BE2C (cell line): ENCODE results near the gene ZNF823.

Experiments used
- DNase-seq: peaks from one replicate; pipeline ENCODE4 v3.0.0-alpha.2; 2020
- H3K27me3 ChIP-seq: fragments of 250-450 bp; sonication (Bioruptor Pico); 2 replicates; pipeline ENCODE4 v1.5.1; 2020; ENCODE audit warnings: mild to moderate bottlenecking
- H3K36me3 ChIP-seq: fragments of 250-450 bp; sonication (Bioruptor Pico); 2 replicates; pipeline ENCODE4 v1.5.1; 2020; ENCODE audit warnings: mild to moderate bottlenecking
- H3K4me1 ChIP-seq: fragments of 250-450 bp; sonication (Bioruptor Pico); 2 replicates; pipeline ENCODE4 v1.5.1; 2020
- H3K4me3 ChIP-seq: 2 replicates; pipeline ENCODE4 v1.5.1; 2011; ENCODE audit warnings: low read depth, low read length
- H3K9me3 ChIP-seq: fragments of 250-450 bp; sonication (Bioruptor Pico); 2 replicates; pipeline ENCODE4 v1.5.1; 2020
- CTCF ChIP-seq: IDR thresholded peaks from 2 replicates; pipeline ENCODE4 v1.5.1; 2012; ENCODE audit warnings: mild to moderate bottlenecking, low read depth, low read length

The ZNF823 gene

GRCh38 chr19:11735375-11735774, 3.4 kb downstream of the ZNF823 start:
- Histone ChIP-seq H3K36me3 (no peaks in the 10 kb centered on the region; the same call in none of the 2 replicates), H3K9me3 (no peaks in the 10 kb centered on the region), H3K4me3 (no peak overlapping the region), H3K4me1 (peaks cover 2% of the 10 kb centered on the region; the same call in 1 of the 2 replicates), H3K27me3 (no peaks in the 10 kb centered on the region)
- no peak for DNase-seq
- TF ChIP-seq CTCF: no peak

- no peaks in the 10 kb centered on the region for H3K4me1 ChIP-seq
- TF ChIP-seq CTCF: no peak
Measured at GRCh38 chr19:11729586-11729985, 9.2 kb downstream of the ZNF823 start.

GRCh38 chr19:11722414-11722813, 16.3 kb downstream of the ZNF823 start:
- Histone ChIP-seq H3K9me3 (peaks cover 10% of the 10 kb centered on the region), H3K4me3 (no peak overlapping the region), H3K27me3 (no peaks in the 10 kb centered on the region), H3K4me1 (no peaks in the 10 kb centered on the region), H3K36me3 (peaks cover 51% of the 10 kb centered on the region)
- TF ChIP-seq CTCF: no peak
- no peak for DNase-seq

More at GRCh38 chr19:11729586-11729985, 9.2 kb downstream of the ZNF823 start:
- no peak overlapping the region for H3K4me3 ChIP-seq
- H3K36me3 ChIP-seq: peaks cover 15% of the 10 kb centered on the region
- no peaks in the 10 kb centered on the region; the same call in 1 of the 2 replicates for H3K9me3 ChIP-seq
- no peak for DNase-seq
- no peaks in the 10 kb centered on the region for H3K27me3 ChIP-seq

GRCh38 chr19:11721681-11722080, 17.1 kb downstream of the ZNF823 start:
- no peak for DNase-seq
- H3K4me3 ChIP-seq: no peak overlapping the region
- peaks cover 51% of the 10 kb centered on the region for H3K36me3 ChIP-seq
- H3K9me3 ChIP-seq: peaks cover 10% of the 10 kb centered on the region
- H3K4me1 ChIP-seq: no peaks in the 10 kb centered on the region
- no peak for TF ChIP-seq CTCF
- H3K27me3 ChIP-seq: no peaks in the 10 kb centered on the region

GRCh38 chr19:11710313-11710712, 28.4 kb downstream of the ZNF823 start:
- TF ChIP-seq CTCF: no peak
- Histone ChIP-seq H3K36me3 (no peaks in the 10 kb centered on the region), H3K4me3 (no peak overlapping the region), H3K27me3 (no peaks in the 10 kb centered on the region), H3K4me1 (no peaks in the 10 kb centered on the region), H3K9me3 (no peaks in the 10 kb centered on the region)
- DNase-seq: no peak

- H3K9me3 ChIP-seq: no peaks in the 10 kb centered on the region
- DNase-seq: no peak
- no peaks in the 10 kb centered on the region for H3K4me1 ChIP-seq
- no peaks in the 10 kb centered on the region for H3K27me3 ChIP-seq
- H3K36me3 ChIP-seq: no peaks in the 10 kb centered on the region
- no peak for TF ChIP-seq CTCF
- no peak overlapping the region for H3K4me3 ChIP-seq
Measured at GRCh38 chr19:11708457-11708856, 30.3 kb downstream of the ZNF823 start.
